HG03280 (cell line): ENCODE measurements around the gene OR2V2.
"Not testable (repeated sequence)": the region's sequence is repeated elsewhere in the genome, so short reads cannot be mapped to it uniquely, and the experiment has no call there.

Source experiments
- ATAC-seq: cut with Tn5 transposase; IDR thresholded peaks from one replicate; pipeline ENCODE4 v1.9.1; 2021; ENCODE audit warnings: mild to moderate bottlenecking, moderate library complexity; ENCODE audit not compliant: unreplicated experiment

The OR2V2 gene

GRCh38 chr5:181146927-181147636 is at the start of gene OR2V2:
Gene OR2V2 (plus strand): TSS chr5:181147586. CDS start chr5:181154943, 7,357 bp downstream.
- ATAC-seq: not testable (repeated sequence)

DNA sequence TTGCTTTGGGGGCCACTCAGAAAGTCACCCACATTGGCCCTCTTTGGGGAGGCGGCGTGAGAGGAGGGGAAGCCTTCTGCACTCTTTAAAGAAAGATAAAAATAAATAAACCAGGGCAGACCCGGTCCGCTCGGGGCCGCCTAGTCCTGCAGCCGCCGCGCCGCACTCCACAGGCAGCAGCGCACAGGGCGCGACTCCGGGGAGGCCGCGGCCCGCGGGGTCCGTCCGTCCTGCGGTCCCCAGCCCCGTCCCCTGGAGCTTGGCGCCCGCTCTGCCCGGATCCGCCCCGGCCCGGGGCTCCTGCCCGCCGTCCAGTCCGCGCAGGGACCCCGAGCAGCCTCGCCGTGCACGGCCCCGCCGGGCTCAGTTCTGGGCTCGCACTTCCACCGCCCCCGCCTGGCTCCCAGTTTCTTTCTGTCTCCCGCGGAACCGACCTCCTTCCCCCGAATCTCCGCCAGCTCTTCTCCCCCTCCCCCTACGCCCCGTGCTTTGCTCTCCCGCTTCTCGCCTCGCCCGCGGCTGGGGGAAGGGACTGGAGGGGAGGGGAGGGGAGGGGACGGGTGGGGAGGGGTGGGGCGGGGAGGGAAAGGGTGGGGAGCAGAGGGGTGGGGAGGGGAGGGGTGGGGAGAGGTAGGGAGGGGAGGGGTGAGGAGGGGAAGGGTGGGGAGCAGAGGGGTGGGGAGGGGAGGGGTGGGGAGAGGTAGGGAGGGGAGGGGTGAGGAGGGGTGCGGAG is 49.5 kb upstream of the OR2V2 start:
- not testable (repeated sequence) for ATAC-seq

GRCh38 chr5:181098762-181099601 is 48.4 kb upstream of the OR2V2 start:
- no peak for ATAC-seq

GRCh38 chr5:181099602-181100086 is 47.7 kb upstream of the OR2V2 start:
- no peak for ATAC-seq

GRCh38 chr5:181100121-181100875 is 47.1 kb upstream of the OR2V2 start:
- ATAC-seq: no peak

DNA sequence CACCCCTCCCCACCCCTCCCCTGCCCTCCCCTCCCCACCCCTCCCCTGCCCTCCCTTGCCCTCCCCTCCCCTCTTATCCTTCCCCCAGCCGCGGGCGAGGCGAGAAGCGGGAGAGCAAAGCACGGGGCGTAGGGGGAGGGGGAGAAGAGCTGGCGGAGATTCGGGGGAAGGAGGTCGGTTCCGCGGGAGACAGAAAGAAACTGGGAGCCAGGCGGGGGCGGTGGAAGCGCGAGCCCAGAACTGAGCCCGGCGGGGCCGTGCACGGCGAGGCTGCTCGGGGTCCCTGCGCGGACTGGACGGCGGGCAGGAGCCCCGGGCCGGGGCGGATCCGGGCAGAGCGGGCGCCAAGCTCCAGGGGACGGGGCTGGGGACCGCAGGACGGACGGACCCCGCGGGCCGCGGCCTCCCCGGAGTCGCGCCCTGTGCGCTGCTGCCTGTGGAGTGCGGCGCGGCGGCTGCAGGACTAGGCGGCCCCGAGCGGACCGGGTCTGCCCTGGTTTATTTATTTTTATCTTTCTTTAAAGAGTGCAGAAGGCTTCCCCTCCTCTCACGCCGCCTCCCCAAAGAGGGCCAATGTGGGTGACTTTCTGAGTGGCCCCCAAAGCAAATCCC is 46.2 kb upstream of the OR2V2 start:
- not testable (repeated sequence) for ATAC-seq

DNA sequence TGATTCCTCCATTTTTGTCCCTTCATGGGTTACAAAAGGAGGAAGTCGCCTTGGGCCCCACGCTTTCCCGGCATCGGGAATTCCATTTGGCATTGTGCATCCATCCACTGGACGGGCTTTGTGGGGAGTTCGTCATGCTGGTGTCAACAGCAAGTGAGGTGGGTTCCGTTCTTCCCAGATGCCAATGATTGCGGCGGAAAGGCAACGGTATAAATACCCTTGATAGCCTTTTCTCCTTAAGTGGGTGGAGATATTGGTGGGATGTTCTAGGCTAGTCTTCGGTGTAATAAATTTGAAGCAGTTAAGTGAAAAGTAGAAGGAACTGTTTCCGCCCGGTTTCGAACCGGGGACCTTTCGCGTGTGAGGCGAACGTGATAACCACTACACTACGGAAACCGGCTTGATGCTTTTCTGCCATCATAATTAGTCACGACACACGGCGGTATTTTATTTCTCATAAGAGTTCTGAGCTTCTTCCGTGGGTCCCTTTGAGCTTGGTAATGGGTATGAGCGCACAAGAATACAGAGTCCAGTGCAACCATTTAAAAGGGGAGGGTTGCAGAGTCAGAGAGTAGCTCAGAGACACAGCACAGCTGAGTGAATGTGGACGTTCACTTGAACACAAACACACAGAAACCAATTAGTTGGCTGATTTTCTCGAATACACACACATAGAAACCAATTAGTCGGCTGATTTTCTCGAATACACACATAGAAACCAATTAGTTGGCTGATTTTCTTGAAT is 45.3 kb upstream of the OR2V2 start:
- ATAC-seq: not testable (repeated sequence)

DNA sequence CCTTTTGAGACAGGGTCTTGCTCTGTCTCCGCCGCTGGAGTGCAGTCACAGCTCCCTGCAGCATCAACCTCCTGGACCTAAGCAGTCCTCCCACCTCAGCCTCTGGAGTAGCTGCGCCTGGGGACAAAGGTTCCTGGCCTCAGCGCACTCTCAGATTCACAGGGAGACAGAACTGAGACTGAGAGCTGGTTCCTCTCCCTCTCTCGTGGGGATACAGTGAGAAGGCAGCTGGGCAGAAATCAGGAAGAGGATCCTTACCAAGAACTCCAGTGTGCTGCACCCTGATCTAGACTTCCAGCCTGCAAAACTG is 43.2 kb upstream of the OR2V2 start:
- not testable (repeated sequence) for ATAC-seq

GRCh38 chr5:181104606-181105390 is 42.6 kb upstream of the OR2V2 start:
- ATAC-seq: not testable (repeated sequence)

DNA sequence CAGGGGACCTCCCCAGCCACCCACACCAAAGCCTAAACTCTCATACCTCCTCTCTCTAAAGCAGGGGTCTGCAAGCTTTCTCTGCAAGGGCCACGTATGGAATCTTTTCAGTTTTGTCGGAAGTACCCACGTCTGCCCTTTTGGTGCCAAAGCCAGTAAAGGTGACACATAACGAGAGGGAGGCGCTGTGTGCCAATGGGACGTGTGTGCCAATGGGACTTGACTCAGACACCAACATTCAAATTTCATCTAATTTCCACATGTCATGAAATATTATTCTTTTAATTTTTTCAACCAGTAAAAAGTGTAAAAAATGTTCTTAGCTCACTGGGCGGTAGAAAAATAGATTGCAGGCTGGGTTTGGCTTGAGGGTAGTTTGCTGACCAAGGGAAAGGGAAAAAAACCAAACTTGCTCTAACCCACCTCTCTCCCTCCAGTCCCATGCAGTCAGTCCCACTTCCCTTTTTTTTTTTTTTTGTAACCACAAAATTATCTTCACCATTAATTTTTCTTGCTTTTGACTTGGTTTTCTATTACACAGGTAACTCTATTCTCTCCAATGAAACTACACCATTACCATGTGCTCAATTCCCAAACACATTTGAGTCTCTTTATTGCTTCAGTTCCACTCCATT is 41.9 kb upstream of the OR2V2 start:
- ATAC-seq: no peak

DNA sequence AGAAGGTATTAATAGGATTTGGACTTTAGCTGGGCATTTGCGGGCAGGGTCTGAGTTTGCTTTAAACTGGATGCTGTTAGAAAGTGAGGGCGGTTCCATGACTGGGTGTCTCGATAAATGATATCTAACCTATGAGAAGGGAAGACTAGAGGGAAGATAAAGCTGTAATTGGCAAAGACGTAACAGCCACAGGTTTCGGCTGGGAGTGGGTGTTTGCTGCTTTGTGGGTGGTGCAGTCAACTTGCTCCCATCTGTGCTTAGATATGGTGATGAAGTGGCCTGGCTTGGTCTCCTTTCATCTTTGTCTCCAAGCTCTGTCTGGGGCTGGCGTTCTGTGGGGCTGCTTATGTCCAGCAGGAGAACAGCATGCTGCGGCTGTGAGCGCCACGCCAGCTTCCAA is 39.7 kb upstream of the OR2V2 start:
- no peak for ATAC-seq

DNA sequence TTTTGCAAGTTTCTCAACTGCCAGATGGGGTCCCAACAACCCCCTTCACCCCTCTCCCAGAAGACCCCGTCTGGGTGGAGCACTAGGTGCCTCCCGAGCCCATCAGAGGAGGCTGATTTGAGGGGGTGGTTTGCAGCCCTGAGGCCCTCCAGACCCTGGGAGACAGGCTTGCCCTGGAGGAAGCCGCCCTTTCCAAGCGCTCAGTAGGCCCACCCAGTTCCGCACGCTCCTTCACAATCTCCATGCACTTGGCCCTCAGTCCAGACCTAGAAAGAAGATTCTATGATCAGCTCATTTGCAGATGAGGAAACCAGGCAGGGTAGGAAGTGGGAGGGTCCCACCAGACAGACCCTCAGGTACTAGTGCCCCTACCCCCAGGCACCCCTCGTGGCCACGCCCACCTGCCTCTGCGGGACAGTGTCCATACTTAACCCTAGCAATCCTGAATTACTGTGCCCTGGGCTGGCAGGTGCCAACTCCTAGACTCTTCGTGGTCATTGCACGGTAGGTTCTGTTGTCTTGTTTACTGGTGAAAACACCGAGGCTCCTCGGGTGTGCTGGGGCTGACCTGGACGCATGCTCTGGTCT is 38.7 kb upstream of the OR2V2 start:
- ATAC-seq: no peak

DNA sequence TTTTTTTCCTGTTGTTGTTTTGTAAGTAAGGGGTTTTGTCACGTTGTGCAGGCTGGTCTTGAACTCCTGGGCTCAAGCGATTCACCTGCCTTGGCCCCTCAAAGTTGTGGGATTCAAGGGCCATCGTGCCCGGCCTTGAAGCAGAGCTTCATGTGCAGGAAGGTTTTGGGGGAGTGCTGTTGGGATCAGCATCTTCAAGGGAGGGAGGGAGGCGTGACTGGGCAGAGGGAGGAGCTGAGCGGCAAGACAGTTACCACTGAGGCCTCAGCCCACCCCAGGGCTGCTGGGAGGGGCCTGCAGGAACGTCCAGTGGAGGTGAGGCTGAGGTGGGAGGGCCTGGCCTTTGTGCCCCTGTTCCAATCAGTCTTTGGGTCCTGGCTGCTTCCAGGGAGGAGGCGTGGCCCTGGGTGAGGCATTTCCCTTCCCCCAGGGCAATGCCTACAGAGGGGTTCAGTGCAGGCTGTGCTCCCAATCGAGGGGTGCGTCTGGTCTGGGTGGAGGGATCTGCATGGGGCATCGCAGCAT is 37.8 kb upstream of the OR2V2 start:
- no peak for ATAC-seq

DNA sequence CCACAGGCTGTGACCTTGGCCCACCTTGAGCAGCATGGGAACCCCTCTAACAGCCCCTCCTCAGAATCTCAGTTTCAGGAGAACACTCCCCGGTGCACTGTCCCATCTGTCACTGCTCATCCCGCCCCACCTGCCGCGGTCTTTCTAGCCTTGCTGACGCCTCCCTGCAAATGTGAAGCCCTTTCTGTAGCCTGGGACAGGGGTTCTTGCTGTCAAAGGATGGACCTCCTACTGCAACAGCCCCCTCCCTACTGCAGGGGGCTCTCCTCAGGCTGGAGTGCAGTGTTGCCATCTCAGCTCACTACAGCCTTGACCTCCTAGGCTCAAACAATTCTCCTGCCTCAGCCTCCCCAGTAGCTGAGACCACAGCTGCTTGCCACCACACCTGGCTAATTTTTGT is 36.4 kb upstream of the OR2V2 start:
- ATAC-seq: no peak

DNA sequence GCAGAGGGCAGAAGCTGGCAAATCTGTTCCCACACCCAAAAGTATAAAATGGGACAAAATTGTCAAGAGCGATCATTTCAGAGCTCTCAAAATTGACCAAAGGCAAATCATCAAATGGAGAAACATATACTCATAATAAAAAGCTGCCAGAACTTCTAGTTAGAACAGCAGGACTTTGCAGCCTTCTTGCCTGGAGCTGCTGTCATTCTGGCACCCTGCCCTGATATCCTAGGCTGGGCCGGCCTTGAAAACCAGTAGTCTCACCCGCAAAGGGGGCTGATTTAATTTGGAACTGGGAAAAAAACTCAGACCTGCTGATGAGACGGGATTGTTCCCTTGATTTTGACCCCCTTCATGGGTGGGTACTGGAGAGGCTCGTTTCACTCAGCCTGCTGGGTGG is 34.9 kb upstream of the OR2V2 start:
- ATAC-seq: no peak

GRCh38 chr5:181113572-181113971 is 33.8 kb upstream of the OR2V2 start:
- not testable (repeated sequence) for ATAC-seq

GRCh38 chr5:181114284-181114843 is 33.0 kb upstream of the OR2V2 start:
- no peak for ATAC-seq
